Hypothalamus (tissue), 51 donors: ENCODE data around the gene ST6GALNAC6.

Source experiments
- DNase-seq, 51 donors: peaks; one replicate each; lab custom pipeline; 2025; lab: John Stamatoyannopoulos, UW

ST6GALNAC6 gene

GRCh38 chr9:127862075-127863011 lies 37.1 kb downstream of the ST6GALNAC6 start:
- peak in 26 of 51 donors; percentile 16 to 59 (median 37) for DNase-seq

GRCh38 chr9:127860779-127861178 lies 38.6 kb downstream of the ST6GALNAC6 start:
- no peak for DNase-seq

GRCh38 chr9:127860260-127860659 lies 39.1 kb downstream of the ST6GALNAC6 start:
- DNase-seq: no peak

- no peak for DNase-seq
Observed at GRCh38 chr9:127858041-127858512, 41.3 kb downstream of the ST6GALNAC6 start.

- DNase-seq: no peak
Observed at GRCh38 chr9:127857278-127857677, 42.1 kb downstream of the ST6GALNAC6 start.

GRCh38 chr9:127856729-127857116 lies 42.7 kb downstream of the ST6GALNAC6 start:
- no peak for DNase-seq

- no peak for DNase-seq
Observed at GRCh38 chr9:127856094-127856728, 43.2 kb downstream of the ST6GALNAC6 start.

GRCh38 chr9:127855522-127855921 lies 43.9 kb downstream of the ST6GALNAC6 start:
- no peak for DNase-seq

- no peak for DNase-seq
Observed at GRCh38 chr9:127854960-127855359, 44.4 kb downstream of the ST6GALNAC6 start.

- DNase-seq: peak in 15 of 51 donors; percentile 7 to 39 (median 24)
Observed at GRCh38 chr9:127854184-127854806, 45.1 kb downstream of the ST6GALNAC6 start, which contains the start of gene ENG. Gene ENG (minus strand): TSS chr9:127854658. CDS start chr9:127854355, 303 bp downstream.

GRCh38 chr9:127853312-127854183 lies 45.9 kb downstream of the ST6GALNAC6 start:
- DNase-seq: no peak

- DNase-seq: no peak
Observed at GRCh38 chr9:127852829-127853228, 46.6 kb downstream of the ST6GALNAC6 start.

- no peak for DNase-seq
Observed at GRCh38 chr9:127850286-127850830, 49.0 kb downstream of the ST6GALNAC6 start.

- no peak for DNase-seq
Observed at GRCh38 chr9:127848756-127849504, 50.5 kb downstream of the ST6GALNAC6 start.

GRCh38 chr9:127847833-127848755 lies 51.3 kb downstream of the ST6GALNAC6 start:
- no peak for DNase-seq

- DNase-seq: no peak
Observed at GRCh38 chr9:127847178-127847510, 52.3 kb downstream of the ST6GALNAC6 start.

GRCh38 chr9:127846443-127847177 lies 52.8 kb downstream of the ST6GALNAC6 start:
- DNase-seq: no peak
